Upper lobe of left lung (tissue), 4 donors: ENCODE data around the gene UBXN4.
"Not testable (repeated sequence)": the region's sequence is repeated elsewhere in the genome, so short reads cannot be mapped to it uniquely, and the experiment has no call there.

ENCODE experiments used
- EP300 ChIP-seq, 4 donors: sonication (generic); formaldehyde crosslinking; IDR thresholded peaks; one replicate each; pipeline ENCODE4 v1.5.1; 2017; ENCODE audit warnings: antibody characterized with exemption in 4 of 4, control low read depth in 2 of 4
- POLR2A ChIP-seq, 4 donors: fragments of 450-650 bp; IDR thresholded peaks; one replicate each; pipeline ENCODE4 v1.5.1; 2016 to 2017; ENCODE audit warnings: antibody characterized with exemption in 4 of 4, mild to moderate bottlenecking in 2 of 4
- POLR2AphosphoS5 ChIP-seq, 2 donors: sonication (generic); formaldehyde crosslinking; IDR thresholded peaks; one replicate each; pipeline ENCODE4 v1.5.1; 2017; ENCODE audit warnings: antibody characterized with exemption in 2 of 2
- TF ChIP-seq, protein P1 (sequence below), 6 experiments: fragments of 450-650 bp in 4 of 6; fragments of 200-600 bp in 2 of 6; sonication (generic) in 2 of 6; IDR thresholded peaks; one replicate each; pipeline ENCODE4 v1.5.1; 2016 to 2019; ENCODE audit warnings: antibody characterized with exemption in 6 of 6

- TF ChIP-seq, protein P1, sequence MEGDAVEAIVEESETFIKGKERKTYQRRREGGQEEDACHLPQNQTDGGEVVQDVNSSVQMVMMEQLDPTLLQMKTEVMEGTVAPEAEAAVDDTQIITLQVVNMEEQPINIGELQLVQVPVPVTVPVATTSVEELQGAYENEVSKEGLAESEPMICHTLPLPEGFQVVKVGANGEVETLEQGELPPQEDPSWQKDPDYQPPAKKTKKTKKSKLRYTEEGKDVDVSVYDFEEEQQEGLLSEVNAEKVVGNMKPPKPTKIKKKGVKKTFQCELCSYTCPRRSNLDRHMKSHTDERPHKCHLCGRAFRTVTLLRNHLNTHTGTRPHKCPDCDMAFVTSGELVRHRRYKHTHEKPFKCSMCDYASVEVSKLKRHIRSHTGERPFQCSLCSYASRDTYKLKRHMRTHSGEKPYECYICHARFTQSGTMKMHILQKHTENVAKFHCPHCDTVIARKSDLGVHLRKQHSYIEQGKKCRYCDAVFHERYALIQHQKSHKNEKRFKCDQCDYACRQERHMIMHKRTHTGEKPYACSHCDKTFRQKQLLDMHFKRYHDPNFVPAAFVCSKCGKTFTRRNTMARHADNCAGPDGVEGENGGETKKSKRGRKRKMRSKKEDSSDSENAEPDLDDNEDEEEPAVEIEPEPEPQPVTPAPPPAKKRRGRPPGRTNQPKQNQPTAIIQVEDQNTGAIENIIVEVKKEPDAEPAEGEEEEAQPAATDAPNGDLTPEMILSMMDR (IDR thresholded peaks at IDR 0.05): not testable (repeated sequence)
- not testable (repeated sequence) for TF ChIP-seq POLR2A, EP300, POLR2AphosphoS5 (IDR thresholded peaks at IDR 0.05)
Observed at GRCh38 chr2:135795641-135796040, 54.0 kb downstream of the UBXN4 start.
